Left ventricle myocardium inferior (tissue), 1 donor: ENCODE results near the gene SOX13. TPM values are rescaled to one million over a fixed set of nuclear protein-coding genes. Genes with fewer than 3 reads are reported as not detected.

ENCODE experiments used
- DNase-seq: peaks from one replicate; pipeline ENCODE4 v3.0.0-alpha.2; 2020
- H3K27ac ChIP-seq: fragments of 200-600 bp; replicated peaks from 2 replicates; pipeline ENCODE4 v1.8.0; 2021
- H3K27me3 ChIP-seq: fragments of 200-600 bp; 2 replicates; pipeline ENCODE4 v1.8.0; 2021; ENCODE audit warnings: low read depth
- H3K36me3 ChIP-seq: fragments of 200-600 bp; 2 replicates; pipeline ENCODE4 v1.8.0; 2021
- H3K4me1 ChIP-seq: fragments of 200-600 bp; 2 replicates; pipeline ENCODE4 v1.8.0; 2021
- H3K4me3 ChIP-seq: fragments of 200-600 bp; 2 replicates; pipeline ENCODE4 v1.8.0; 2021; ENCODE audit warnings: mild to moderate bottlenecking, moderate library complexity
- H3K9me3 ChIP-seq: fragments of 200-600 bp; replicated peaks from 2 replicates; pipeline ENCODE4 v1.8.0; 2021
- CTCF ChIP-seq: fragments of 200-600 bp; IDR thresholded peaks from 2 replicates; pipeline ENCODE4 v1.8.0; 2021; ENCODE audit warnings: antibody characterized with exemption, mild to moderate bottlenecking, borderline replicate concordance
- intact Hi-C: fragments of 100-400 bp; cut with micrococcal nuclease; formaldehyde crosslinking; loops from one replicate; pipeline ENCODE4 v1.11.0; 2022
- total RNA-seq: library from RNA; stranded (reverse); fragmentation: NEBNext Ultra II Directional; extraction: Animal tissue kit (Norgen Biotek cat#: 25700); gene quantifications from one replicate; pipeline ENCODE4 v1.2.1, GENCODE V29; 2021
- donor health status: DM: no; HTN: yes; CAD: no; lungs with severe emphysema.

Gene SOX13
- total RNA-seq, 1 donor from 2014 or later = 13.1 TPM

DNA sequence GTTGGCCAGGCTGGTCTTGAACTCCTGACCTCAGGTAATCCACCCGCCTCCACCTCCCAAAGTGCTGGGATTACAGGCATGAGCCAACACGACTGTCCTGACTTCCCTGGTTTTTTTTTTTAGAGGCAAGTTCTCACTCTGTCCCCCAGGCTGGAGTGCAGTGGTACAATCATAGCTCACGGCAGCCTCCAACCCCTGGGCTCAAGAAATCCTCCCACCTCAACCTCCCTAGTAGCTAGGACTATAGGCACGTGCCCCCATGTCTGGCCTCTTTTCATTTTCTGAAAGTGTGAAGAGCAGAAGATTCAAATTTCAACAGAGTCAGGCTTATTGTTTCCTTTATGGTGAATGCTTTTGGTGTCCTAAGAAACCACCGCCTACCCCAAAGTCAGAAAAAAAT lies 21.7 kb upstream of the SOX13 start:
- Histone ChIP-seq H3K9me3 (no peaks in the 10 kb centered on the region), H3K4me1 (no peaks in the 10 kb centered on the region), H3K27ac (no peak overlapping the region), H3K4me3 (no peak overlapping the region), H3K36me3 (no peaks in the 10 kb centered on the region), H3K27me3 (no peaks in the 10 kb centered on the region)
- DNase-seq = no peak
- intact Hi-C loops = no loop called here
- TF ChIP-seq CTCF = no peak

DNA sequence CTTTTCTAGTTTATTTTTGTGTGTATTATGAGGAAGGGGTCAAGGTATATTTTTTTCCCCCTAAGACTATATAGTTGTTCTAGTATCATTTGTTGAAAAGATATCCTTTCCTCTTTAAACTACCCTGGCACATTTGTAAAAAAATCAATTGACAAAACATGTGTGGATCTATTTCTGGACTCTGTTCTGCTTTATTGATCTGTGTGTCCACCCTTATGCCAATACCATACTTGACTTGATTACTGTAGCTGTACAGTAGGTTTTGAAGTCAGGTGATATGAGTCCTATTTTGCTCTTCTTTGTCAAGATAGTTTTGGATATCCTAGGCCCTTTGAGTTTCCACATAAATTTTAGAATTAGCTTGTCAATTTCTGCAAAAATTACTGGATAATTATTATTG lies 21.2 kb upstream of the SOX13 start:
- TF ChIP-seq CTCF = no peak
- Histone ChIP-seq H3K36me3 (no peaks in the 10 kb centered on the region), H3K27me3 (no peaks in the 10 kb centered on the region), H3K4me3 (no peak overlapping the region), H3K27ac (no peak overlapping the region), H3K9me3 (no peaks in the 10 kb centered on the region), H3K4me1 (no peaks in the 10 kb centered on the region)
- intact Hi-C loops = no loop called here
- DNase-seq = no peak

- Histone ChIP-seq H3K27me3 (no peaks in the 10 kb centered on the region), H3K36me3 (no peaks in the 10 kb centered on the region), H3K4me1 (no peaks in the 10 kb centered on the region), H3K4me3 (no peak overlapping the region), H3K27ac (no peak overlapping the region), H3K9me3 (no peaks in the 10 kb centered on the region)
- intact Hi-C loops = no loop called here
- no peak for DNase-seq
- no peak for TF ChIP-seq CTCF
Observed at GRCh38 chr1:204053893-204054292, 19.0 kb upstream of the SOX13 start.

- Histone ChIP-seq H3K9me3 (no peaks in the 10 kb centered on the region), H3K27me3 (no peaks in the 10 kb centered on the region), H3K36me3 (no peaks in the 10 kb centered on the region), H3K27ac (no peak overlapping the region), H3K4me3 (no peak overlapping the region), H3K4me1 (peaks cover 4% of the 10 kb centered on the region)
- intact Hi-C loops = no loop called here
- DNase-seq = no peak
- TF ChIP-seq CTCF = no peak
Observed at GRCh38 chr1:204059970-204060369, 12.9 kb upstream of the SOX13 start.

DNA sequence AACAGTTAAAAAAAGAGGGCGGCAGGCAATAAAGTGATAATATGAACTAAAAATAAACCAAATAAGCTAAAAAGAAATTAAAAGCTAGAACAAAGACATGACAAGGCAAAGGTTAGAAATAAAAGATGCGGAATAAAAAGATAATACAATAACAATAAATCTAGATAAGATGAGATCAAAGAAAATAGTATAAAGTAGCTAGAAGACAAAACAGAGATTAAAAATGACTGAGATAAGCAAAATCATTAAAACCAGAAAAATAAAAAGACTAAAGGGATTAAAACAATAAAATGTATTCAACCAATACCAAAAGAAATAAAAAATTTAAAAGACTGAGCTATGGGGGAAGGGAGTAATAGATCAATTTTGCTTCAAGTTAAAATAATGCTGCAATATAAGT lies 10.8 kb upstream of the SOX13 start:
- Histone ChIP-seq H3K27ac (no peak overlapping the region), H3K9me3 (no peaks in the 10 kb centered on the region), H3K36me3 (no peaks in the 10 kb centered on the region), H3K4me3 (no peak overlapping the region), H3K4me1 (peaks cover 19% of the 10 kb centered on the region), H3K27me3 (no peaks in the 10 kb centered on the region)
- no peak for TF ChIP-seq CTCF
- intact Hi-C loops = no loop called here
- no peak for DNase-seq
